HuH-7.5 (cell line): ENCODE measurements around the gene SLC9A6.
"Not testable (repeated sequence)": the region's sequence is repeated elsewhere in the genome, so short reads cannot be mapped to it uniquely, and the experiment has no call there.

Experiments
- DNase-seq: peaks from one replicate; pipeline ENCODE4 v3.0.0; 2011; ENCODE audit warnings: low spot score

Gene SLC9A6

DNA sequence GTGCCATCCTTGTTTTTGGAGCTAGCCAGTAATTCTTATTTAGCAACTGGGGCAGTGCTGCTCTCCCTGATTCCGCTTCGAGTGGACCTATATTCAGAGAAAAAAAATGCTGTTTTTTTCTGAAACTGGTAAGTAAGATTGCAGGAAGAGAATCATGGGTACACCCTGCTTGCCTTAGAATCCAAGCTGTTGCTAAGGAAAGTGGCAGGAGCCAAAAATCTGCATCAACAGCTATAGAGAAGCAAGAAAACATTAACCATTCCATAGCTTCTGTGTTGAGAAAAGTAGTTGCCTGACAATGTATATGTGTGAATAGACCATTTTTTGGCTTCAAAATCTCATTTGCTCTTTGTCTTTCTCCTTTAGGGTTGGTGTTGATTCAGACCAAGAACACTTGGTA lies 44.5 kb downstream of the SLC9A6 start:
- no peak for DNase-seq

- DNase-seq: no peak
Measured at GRCh38 chrX:136030303-136031191, 45.3 kb downstream of the SLC9A6 start.

GRCh38 chrX:136031626-136032025 lies 46.4 kb downstream of the SLC9A6 start:
- DNase-seq: no peak

DNA sequence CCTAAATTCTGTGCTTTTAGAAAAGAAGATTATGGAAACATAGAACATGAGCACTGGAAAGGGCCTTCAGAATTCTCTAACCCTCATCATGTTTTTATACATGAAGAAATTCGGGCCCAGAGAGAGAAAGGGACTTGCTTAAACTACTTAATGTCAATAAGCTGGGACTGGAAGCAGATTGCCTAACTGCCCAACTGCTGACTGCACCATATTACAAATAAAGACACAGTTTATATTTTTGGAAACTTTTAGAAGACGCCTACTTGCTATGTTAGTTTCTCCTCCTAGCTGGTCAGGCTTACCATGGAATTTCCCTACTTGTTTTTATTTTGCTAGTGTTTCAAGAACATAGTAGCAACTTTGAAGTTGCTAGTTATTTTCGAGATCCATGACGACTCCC lies 47.1 kb downstream of the SLC9A6 start:
- DNase-seq: no peak

GRCh38 chrX:136034668-136035067 lies 49.4 kb downstream of the SLC9A6 start:
- DNase-seq: no peak

DNA sequence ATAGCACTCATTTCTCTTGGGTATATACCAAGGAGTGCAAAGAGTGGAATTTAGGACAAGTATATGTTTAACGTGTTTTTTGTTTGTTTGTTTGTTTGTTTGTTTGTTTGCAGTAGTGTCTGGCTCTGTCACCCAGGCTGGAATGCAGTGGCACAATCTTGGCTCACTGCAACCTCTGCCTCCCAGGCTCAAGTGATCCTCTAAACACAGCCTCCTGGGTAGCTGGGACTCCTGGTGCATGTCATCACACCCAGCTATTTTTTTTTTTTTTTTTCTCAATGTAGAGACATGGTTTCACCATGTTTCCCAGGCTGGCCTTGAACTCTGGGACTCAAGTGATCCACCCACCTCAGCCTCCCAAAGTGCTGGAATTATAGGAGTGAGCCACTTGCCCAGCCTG lies 50.4 kb downstream of the SLC9A6 start:
- DNase-seq: no peak

DNA sequence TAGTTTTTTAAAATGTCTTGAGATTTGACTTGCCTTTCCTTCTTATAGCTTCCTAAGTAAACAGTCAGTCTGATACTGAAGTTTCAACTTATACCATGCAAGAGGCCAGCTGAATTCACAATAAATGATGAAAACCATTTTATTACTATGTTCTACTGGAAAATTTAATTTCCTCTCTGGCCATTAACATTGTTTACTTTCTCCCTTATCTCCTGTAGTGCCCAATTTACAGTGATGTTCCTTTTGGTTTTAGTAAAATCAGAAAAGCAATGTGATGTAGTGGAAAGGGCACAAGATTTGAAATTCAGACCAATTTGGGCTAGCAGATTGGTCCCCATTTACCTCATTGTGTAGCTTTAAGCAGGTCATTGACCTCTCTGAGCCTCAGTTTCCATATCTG lies 54.2 kb downstream of the SLC9A6 start:
- no peak for DNase-seq

GRCh38 chrX:136039968-136040367 lies 54.7 kb downstream of the SLC9A6 start:
- DNase-seq: no peak

DNA sequence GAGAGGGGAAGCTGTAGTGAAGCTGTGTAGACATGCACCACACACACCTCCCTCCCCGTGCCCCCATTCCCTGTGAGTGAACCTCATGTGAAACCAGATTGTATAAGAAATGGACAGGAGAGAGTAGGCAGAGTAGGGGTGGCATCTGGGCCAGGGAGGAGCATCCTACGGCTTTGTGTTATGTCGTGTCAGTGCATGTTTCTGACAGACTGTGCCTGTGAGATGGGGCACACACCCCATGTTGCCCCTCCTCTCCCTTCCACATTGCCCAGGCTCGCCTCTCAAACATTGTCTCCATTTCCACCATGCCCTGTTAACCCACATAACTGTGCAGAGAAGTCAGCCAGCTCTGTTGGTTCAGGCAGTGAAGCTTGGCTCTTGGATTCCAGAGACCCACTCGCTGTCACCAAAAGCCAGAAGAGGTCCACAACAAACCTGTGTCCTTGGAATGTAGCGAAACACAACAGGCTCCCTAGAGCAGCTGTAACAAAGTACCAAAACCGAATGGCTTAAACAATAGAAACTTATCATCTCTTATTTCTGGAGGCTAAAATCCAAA lies 56.1 kb downstream of the SLC9A6 start:
- DNase-seq: no peak

- DNase-seq: no peak
Measured at GRCh38 chrX:136045008-136045407, 59.8 kb downstream of the SLC9A6 start.

DNA sequence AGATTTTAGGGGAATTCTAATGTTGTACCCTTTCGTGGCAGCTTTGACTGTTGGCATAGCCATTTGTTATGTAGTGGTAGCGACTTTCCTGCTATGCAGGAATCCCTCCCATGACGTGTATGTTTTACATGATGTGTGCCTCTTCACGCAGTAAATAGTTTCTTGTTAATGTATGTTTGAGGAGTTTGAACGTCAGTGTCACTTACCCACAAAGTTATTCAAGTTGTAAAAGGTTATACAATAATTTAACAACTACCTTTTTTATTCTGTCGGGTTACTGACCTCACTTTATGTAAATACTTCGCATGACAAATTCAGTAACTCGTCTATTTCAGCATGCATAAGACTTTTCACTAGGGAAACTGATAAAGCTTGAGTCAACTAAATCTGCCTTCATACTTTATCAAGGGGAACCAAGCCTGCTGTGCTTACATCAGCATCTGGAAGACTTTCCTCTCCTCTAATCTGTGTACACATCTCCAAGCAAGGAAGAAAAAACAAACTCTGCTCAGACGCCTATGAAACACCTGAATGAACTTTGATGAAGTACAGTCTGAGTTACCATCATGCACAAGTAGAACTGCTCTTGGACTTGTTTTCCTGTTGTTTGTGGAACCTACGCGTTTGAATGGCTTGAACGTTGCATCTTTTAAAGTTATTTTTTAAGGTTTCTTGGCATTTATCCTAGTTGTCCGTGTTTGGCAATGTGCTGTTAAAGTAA lies 61.2 kb downstream of the SLC9A6 start:
- DNase-seq: no peak

DNA sequence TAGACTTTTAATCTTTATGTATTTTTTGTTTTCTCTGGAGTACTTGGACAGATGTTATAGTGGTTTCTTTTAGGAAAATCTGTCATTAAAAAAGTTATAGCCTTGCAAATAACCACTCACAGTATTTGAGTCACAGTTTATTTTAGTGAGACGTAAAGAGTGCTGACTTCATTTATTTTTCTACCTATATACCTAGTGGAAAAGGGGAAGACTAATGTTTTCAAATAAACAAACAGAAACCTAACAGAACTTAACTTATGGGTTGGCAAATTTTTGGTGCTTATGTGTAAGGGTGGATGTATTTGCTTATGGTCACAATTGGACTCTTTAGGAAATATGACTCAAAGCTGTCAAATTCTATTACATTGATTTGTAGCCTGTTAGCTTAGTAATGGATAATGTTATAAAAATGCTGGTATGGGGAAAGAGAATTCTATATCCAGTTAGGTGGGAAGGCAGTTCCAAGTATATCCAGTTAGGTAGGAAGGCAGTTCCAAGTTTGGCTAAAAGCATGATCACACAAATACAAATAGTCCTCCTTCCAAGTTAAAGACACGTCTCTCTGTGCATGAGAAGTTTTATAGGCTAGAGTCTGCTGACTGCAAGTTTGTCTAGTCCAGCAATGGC lies 61.9 kb downstream of the SLC9A6 start:
- DNase-seq: no peak

DNA sequence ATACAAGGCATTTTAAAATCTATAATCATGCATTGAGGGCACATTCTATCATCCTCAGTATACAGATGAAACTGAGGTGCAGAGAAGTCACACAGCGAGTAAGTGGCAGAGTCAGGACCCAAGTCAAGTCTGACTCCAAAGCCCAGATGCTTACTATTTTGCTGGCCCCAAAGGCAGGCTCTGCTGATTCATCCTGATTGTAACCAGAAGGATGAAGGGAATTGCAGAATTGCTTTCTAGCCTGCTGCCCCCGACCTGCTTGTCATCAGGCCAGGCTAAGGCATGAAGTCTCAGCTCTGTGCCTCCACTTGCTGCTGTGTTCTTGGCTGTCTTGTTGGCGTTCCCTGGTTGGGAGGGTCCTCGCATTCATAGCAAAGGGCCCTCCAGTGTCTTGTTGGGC lies 62.7 kb downstream of the SLC9A6 start:
- no peak for DNase-seq

- DNase-seq: no peak
Measured at GRCh38 chrX:136048446-136048845, 63.2 kb downstream of the SLC9A6 start.

GRCh38 chrX:136049608-136050007 lies 64.4 kb downstream of the SLC9A6 start:
- no peak for DNase-seq

GRCh38 chrX:136050875-136051274 lies 65.6 kb downstream of the SLC9A6 start:
- DNase-seq: not testable (repeated sequence)

GRCh38 chrX:136051611-136052010 lies 66.4 kb downstream of the SLC9A6 start:
- DNase-seq: no peak

DNA sequence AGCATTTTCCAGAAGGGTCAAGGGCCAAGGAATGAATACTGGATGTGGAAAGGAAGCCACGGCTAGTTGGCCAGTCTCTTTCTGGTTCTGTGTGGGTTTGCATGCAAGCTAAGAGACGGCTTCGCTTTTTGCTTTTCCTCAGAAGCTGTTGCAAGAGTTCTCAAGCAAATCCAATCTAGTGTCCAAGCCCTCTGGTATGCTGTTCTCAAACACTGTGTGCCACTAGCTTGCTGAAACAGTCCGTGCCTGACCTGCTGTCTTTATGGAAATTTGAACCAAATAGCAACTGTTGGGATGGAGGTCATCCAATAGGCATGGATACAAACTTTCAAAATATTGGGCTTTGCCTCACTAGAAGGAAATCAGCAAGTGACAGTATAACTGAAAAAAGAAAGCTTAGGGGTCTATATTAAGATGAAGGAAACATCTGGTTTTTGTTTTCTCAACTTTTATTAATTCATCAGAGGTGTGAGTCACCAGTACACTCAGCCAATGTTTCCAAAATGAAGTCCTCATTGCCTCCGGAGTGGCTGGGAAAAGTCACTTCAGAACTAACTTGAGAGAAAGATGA lies 70.5 kb downstream of the SLC9A6 start:
- no peak for DNase-seq

- DNase-seq: no peak
Measured at GRCh38 chrX:136057567-136057966, 72.3 kb downstream of the SLC9A6 start.

DNA sequence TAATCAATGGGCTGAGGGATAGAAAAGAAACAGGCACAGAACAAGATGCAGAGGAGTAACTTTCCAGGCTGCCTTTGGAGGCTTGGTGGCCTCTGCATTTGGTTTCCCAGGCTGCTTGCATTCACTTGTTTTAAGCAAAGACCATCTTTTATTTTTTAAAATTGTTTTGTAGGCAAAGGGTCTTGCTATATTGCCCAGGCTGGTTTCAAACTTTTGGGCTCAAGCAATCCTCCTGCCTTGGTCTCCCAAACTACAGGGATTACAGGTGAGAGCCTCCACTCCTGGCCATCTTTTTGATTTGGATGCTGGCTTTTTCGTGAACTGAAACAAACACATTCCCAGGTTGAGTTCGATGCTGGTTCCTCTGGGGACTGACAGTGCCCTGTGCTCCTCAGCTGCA lies 74.1 kb downstream of the SLC9A6 start:
- DNase-seq: no peak

- DNase-seq: no peak
Measured at GRCh38 chrX:136061286-136061685, 76.1 kb downstream of the SLC9A6 start.

GRCh38 chrX:136061696-136062095 lies 76.5 kb downstream of the SLC9A6 start:
- no peak for DNase-seq
